ENCODE data around the gene ADAMTS6. TPM values are rescaled to one million over a fixed set of nuclear protein-coding genes. Genes with fewer than 3 reads are reported as not detected.
"Not testable (repeated sequence)": the region's sequence is repeated elsewhere in the genome, so short reads cannot be mapped to it uniquely, and the experiment has no call there.

ADAMTS6 gene, protein sequence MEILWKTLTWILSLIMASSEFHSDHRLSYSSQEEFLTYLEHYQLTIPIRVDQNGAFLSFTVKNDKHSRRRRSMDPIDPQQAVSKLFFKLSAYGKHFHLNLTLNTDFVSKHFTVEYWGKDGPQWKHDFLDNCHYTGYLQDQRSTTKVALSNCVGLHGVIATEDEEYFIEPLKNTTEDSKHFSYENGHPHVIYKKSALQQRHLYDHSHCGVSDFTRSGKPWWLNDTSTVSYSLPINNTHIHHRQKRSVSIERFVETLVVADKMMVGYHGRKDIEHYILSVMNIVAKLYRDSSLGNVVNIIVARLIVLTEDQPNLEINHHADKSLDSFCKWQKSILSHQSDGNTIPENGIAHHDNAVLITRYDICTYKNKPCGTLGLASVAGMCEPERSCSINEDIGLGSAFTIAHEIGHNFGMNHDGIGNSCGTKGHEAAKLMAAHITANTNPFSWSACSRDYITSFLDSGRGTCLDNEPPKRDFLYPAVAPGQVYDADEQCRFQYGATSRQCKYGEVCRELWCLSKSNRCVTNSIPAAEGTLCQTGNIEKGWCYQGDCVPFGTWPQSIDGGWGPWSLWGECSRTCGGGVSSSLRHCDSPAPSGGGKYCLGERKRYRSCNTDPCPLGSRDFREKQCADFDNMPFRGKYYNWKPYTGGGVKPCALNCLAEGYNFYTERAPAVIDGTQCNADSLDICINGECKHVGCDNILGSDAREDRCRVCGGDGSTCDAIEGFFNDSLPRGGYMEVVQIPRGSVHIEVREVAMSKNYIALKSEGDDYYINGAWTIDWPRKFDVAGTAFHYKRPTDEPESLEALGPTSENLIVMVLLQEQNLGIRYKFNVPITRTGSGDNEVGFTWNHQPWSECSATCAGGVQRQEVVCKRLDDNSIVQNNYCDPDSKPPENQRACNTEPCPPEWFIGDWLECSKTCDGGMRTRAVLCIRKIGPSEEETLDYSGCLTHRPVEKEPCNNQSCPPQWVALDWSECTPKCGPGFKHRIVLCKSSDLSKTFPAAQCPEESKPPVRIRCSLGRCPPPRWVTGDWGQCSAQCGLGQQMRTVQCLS (N-terminal part only)
- polyA plus RNA-seq: under 1 TPM; 0.03 to 0.67 (median 0.37) TPM

DNA sequence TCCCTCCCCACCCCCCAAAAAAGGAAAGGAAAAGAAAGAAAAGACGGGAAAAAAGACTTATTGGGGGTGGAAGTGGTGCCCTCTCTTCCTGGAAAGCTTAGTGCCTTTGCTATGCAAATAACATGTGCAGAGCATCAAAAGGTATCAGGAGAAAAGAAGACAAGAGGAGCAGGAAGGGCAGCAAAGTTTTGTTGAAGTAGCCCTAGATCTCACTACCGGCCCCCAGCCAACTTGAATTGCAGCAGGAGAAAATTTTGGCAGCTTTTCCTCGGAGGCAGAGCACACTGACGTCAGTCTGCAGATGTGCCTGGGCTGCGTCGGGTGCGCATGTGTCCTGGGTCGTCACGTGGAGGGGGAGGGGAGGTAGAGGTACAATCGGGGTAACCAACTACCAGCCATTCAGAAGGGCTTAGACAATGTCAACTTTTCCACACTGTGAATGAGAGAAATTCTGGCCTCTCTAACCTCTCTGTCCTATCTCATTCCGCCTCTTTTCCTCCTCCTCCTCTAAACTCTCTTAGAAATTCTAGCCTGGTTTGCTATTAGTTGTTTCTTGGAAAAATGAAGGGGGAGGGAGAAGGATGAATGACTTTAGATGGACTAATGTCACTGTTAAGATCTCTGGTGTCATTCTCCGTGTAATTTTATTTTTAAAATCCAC lies at the start of gene ADAMTS6:
Gene ADAMTS6 (minus strand): TSS at position 286 of the 661 bp plus-strand sequence. CDS start 8,247 bp downstream, outside the sequence.
- WGBS, 3 donors: 0% methylated on average over 12 of the region's 12 CpGs
- no peak within 1 kb of the TSS for H3K27ac ChIP-seq (ENCODE audit: low read depth, low read length)

DNA sequence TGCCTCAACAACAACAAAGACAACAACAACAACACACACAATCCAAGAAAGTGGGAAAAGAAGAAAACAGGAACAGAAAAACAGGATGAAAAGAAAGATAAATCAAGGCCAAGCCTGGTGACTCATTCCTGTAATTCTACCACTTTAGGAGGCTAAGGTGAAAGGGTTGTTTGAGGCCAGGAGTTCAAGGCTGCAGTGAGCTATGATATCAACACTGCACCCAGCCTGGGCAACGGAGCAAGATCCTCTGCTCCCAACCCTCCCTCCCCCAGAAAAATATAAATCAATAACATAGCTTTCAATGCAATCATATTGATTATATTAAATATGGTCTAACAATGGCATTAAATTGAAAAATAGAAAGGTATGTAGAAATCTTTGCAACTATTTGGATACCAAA lies 49.2 kb upstream of the ADAMTS6 start:
- H3K27ac ChIP-seq (ENCODE audit: low read depth, low read length): no peak overlapping the region
- WGBS, 3 donors: 95 to 100% (median 98%) methylated on average over 1 of the region's 1 CpG

DNA sequence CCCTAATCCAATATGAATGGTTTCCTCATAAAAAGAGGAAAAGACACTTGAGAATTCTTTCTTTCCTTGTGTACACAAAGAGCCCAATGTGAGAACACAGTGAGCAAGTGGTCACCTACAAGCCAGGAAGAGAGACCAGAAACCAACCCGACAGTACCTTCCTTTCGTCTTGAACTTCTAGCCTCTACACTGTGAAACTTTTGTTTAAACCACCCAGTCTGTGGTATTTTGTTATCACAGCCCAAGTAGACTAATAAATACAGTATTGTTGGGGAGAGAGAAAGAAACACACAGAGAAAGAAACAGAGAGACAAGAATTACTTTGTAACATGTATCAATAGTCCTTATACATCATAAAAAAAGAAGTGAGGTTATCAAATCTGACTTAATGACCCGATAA lies 44.0 kb upstream of the ADAMTS6 start:
- H3K27ac ChIP-seq (ENCODE audit: low read depth, low read length): no peak overlapping the region
- 89 to 90% (median 90%) methylated on average over 3 of the region's 3 CpGs for WGBS, 3 donors

DNA sequence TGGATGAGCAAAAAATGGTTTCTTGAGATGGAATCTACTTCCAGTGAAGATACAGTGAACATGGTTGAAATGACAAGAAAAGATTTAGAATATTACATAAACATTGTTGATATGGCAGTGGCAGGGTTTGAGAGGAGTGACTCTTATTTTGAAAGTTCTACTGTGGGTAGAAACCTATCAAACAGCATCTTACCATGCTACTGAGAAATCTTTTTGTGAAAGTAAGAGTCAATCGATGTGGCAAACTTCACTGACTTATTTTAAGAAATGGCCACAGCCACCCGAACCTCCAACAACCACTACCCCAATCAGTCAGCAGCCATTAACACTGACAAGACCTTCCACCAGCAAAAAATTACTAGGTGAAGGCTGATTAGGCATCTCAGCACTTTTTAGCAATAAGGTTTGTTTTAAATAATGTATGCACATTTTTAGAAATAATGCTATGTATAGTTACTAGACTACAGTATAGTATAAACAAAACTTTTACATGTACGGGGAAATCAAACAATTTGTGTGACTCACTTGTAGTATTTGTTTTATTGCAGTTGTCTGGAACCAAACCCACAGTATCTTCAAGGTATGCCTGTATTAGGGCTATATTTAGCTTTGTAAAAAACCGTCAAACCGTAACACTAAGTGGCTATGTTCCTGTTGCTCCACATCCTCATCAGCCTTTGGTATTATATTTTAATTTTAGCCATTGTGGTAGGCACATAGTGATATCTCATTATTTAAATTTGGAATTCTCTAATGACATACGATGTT lies 30.6 kb upstream of the ADAMTS6 start:
- H3K27ac ChIP-seq (ENCODE audit: low read depth, low read length): no peak overlapping the region
- WGBS, 3 donors: 80 to 82% (median 82%) methylated on average over 6 of the region's 6 CpGs

DNA sequence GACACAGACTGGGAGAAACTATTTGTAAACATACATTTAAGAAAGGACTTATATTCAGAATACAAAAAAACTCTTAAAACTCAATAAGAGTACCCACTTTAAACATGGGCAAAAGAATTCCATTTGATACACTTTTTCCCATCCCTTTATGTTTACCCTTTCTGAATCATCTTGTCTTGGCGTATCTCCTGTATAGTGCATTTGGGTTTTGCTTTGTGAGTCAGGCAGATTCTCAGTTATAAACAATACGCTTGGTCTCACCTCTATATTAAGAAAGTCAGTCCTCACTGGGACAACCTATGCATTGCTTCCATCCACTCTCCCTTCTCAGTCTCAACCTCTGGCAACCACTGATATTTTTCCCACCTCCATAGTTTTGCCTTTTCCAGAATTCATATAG lies 27.3 kb upstream of the ADAMTS6 start:
- no peak overlapping the region for H3K27ac ChIP-seq (ENCODE audit: low read depth, low read length)
- 95 to 96% (median 96%) methylated on average over 2 of the region's 2 CpGs for WGBS, 3 donors

DNA sequence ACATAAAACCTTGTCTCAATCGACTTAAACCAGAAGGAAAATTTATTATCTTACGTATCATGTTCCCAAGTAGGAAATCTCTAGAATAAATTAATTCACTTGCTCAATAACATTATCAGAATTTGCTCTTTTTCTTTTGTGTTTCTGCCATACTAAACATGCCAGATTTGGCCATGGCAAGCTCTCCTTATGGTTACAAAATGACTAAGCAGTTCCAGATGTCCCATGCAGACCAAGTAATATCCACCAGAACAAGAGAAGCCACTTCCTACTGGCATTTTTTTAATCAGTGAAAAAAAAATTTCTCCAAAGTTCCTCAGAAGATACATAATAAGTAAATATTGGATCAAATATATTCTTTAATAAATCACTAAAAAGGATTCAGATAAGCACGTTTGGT lies 25.2 kb upstream of the ADAMTS6 start:
- WGBS, 3 donors: 62 to 66% (median 63%) methylated on average over 3 of the region's 3 CpGs
- no peak overlapping the region for H3K27ac ChIP-seq (ENCODE audit: low read depth, low read length)

DNA sequence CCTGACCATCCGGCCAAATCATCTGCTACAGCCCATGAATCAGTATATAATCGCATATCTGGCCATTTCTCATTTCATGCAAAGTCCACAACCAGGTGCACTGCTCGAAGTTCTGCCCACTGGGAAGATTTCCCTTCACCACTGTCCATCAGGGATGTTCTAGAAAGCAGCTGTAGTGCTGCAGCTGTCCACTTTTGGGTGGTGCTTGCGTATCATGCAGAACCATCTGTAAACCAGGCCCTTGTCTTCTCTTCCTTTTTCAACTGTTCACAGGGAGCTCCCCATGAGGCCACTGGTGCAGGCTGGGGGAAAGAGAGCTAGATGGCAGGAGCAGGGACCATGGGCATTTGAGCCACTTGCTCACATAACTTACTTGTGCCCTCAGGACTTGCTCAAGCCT lies 7.4 kb upstream of the ADAMTS6 start:
- H3K27ac ChIP-seq (ENCODE audit: low read depth, low read length): no peak overlapping the region
- WGBS, 3 donors: 84 to 95% (median 94%) methylated on average over 4 of the region's 4 CpGs

DNA sequence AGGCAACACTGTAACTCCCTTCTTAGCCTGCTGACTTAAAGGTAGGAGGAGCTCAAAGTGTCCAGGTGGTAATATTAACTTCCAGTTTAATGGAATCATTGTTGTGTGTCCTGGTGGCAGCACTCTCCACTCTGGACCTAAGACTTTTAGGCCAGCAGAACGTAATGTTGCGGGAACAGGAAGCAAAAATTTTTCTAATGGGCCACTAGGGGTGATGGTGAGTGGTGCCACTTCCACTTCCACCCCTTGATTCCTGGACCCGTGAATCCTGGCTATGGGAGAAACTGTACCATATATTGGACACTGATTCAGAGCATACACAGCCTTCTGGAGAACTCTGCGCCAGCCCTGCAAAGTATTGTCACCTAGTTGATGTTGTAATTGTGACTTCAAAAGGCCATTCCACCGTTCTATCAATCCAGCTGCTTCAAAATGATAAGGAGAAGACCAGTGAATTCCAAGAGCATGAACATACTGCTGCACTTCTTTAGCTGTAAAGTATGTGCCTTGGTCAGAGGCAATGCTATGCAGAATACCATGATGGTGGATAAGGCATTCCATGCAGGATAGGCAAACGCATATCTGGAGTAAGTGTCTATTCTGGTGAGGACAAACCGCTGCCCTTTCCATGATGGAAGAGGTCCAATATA lies 6.4 kb upstream of the ADAMTS6 start:
- not testable (repeated sequence) for H3K27ac ChIP-seq (ENCODE audit: low read depth, low read length)
- WGBS, 3 donors: 80 to 85% (median 82%) methylated on average over 7 of the region's 7 CpGs

DNA sequence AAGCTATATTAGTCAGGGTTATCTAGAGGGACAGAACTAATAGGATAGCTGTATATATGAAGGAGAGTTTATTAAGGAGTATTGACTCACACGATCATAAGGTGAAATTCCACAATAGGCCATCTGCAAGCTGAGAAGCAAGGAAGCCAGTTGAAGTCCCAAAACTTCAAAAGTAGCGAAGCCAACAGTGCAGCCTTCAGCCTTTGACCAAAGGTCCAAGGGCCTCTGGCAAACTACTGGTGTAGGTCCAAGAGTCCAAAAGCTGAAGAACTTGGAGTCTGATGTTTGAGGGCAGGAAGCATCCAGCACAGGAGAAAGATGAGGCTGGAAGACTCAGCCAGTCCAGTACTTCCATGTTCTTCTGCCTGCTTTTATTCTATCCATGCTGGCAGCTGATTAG lies 5.1 kb upstream of the ADAMTS6 start:
- H3K27ac ChIP-seq (ENCODE audit: low read depth, low read length): not testable (repeated sequence)
- WGBS, 3 donors: 84 to 91% (median 91%) methylated on average over 2 of the region's 2 CpGs

DNA sequence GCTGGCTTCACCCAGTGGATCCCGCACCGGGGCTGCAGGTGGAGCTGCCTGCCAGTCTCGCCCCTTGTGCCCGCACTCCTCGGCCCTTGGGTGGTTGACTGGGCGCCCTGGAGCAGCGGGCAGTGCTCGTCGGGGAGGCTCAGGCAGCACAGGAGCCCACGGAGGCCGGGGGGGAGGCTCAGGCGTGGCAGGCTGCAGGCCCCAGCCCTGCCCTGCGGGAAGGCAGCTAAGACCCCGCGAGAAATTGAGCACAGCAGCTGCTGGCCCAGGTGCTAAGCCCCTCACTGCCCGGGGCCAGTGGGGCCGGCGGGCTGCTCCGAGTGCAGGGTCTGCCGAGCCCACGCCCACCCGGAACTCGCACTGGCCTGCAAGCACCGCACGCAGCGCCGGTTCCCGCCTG lies 3.7 kb upstream of the ADAMTS6 start:
- no peak overlapping the region for H3K27ac ChIP-seq (ENCODE audit: low read depth, low read length)
- WGBS, 3 donors: 89 to 97% (median 93%) methylated on average over 20 to 28 of the region's 28 CpGs

DNA sequence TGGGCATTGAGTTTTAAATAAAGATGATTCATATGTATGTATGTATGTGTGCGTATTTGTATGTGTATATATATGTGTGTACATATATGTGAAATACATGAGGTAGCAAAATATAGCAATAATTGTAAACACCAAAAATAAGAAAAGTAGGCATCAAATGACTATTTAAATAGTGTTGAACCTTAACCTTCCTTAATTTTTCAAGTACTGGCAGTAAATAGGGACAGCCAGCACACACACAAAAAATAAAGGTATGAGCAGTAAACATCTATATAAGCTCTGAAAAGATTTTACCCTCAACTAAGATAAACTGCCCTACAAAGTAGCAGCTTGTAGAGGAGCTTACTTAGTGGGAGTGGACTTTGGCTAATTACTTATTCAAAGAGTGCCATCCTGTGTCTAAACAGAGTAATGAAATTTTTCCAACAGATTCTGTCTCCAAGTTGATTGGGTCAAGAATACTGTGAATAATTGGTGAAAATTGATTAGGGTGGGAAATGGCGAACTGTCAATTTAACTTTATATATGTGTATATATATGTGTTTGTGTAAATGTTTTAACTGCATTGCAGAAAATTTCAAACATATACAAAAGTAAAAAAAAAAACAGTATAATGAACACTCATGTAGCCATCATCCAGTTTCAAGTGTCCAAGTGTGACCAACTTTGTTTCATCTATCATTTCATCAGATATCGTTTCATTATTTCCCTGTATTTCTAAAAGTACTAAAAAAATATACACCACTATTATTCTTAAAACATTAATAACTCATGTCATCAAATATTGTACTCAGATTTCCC lies 2.0 kb upstream of the ADAMTS6 start:
- 11 to 28% (median 27%) methylated on average over 3 of the region's 3 CpGs for WGBS, 3 donors

DNA sequence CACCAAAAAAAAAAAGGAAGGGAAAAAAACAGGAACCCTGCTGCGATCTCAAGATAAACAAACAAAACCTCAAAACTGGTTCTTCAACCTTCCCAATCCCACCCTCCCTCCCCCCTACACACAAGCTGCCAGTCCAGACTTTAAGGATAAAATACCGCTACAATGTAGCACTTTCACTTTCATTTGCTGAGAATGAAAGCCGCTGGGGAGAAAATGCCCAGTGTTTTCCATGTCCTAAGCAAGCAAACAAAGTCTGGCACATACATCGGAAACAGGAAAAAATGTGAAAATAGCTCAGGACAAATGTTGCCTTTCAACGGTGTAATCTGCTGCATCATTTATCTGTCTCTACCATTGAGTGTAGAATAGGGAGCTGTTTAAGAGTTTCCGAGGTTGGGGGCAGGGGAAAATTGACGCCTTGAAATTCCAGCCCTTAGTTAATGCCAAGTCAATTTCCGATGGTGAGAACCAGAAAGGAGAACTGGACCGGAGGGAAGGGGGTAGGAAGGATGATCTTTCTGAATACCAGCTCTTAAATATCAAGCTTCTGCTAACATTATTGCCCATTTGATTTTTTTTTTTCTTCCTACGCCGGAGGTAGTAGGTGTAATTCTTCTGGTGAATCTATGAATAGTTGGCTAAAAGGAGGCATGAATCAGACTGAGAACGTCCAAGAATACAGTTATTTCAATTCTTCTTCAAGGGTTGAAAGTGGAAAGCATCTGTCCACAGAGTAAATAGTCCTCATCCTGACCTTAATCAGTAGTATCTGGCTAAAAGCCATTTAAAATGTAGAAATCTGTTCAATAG lies 1.2 kb upstream of the ADAMTS6 start:
- WGBS, 3 donors: 0 to 1% (median 0%) methylated on average over 12 of the region's 12 CpGs
- H3K27ac ChIP-seq (ENCODE audit: low read depth, low read length): no peak overlapping the region

More for the DNA sequence above, 2.0 kb upstream of the ADAMTS6 start:
- H3K27ac ChIP-seq (ENCODE audit: low read depth, low read length): no peak overlapping the region

DNA sequence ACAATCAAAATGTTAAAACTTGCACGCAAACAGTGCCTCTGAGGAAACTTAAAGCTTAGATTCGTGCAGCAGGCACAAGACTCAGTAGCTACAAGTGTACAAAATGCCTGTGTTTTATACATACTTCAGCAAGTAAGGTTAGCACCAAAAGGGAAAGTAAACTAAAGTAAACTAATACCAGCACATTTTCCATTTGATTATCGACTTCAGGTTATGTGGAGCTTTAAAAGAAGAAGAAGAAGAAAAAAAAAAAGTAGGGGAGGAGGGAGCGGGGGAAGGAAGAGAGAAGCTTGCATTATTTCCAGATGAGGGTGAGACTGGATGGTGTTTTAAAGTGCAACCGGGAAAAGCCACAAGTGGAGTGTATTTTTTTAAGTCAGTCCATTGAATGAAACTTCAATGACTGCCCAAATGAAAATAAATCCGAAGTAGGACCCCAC lies 596 bp upstream of the ADAMTS6 start:
- WGBS, 3 donors: 0% methylated on average over 6 of the region's 6 CpGs
- H3K27ac ChIP-seq (ENCODE audit: low read depth, low read length): no peak overlapping the region

DNA sequence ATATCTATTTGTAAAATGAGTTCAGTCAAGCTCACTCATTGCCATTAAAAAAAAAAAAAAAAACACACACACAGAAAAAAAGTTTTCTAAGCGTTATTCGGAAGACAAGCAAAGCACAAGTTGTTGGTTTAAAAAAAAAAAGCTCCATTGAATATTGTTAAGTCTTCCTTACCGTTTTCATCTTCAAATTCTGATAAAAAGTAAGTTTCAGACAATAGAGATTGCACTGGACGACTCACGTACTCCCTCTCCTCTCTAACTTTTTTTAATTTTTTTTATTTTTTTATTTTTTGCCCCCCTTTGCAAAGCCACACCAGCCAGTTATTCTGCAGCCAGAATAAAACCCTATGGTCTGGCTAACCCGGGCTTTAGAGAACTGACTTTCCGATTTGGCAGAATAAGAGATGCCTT lies 544 bp downstream of the ADAMTS6 start:
- 1 to 2% (median 2%) methylated on average over 7 of the region's 7 CpGs for WGBS, 3 donors
- H3K27ac ChIP-seq (ENCODE audit: low read depth, low read length): no peak overlapping the region

DNA sequence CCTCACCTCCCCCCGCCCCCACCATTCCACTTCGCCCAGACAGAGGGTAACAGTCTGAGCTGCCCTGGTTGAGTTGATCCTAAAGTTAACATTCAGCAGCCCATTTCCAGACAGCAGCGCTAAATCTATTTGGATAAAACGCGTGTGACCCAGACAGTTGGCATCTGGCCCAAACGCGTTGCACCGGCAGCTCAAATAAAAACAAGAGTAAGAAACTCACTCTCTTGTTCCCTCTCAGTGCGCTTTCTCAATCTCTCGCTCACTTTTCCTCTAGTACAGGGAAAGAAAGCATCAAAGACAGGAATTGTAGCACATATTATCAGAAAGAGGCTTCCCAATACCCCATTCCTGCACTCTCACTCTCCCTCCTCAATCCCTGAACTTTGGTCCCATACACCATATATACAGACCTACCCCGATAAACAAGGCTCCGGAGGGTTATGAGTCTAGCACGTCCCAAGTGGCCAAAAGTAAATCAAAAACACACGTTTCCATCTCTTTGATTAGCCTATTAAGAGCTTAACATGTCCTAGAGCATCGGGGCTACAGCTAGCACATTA lies 1.3 kb downstream of the ADAMTS6 start:
- 0 to 1% (median 1%) methylated on average over 15 of the region's 15 CpGs for WGBS, 3 donors
- H3K27ac ChIP-seq (ENCODE audit: low read depth, low read length): no peak overlapping the region

DNA sequence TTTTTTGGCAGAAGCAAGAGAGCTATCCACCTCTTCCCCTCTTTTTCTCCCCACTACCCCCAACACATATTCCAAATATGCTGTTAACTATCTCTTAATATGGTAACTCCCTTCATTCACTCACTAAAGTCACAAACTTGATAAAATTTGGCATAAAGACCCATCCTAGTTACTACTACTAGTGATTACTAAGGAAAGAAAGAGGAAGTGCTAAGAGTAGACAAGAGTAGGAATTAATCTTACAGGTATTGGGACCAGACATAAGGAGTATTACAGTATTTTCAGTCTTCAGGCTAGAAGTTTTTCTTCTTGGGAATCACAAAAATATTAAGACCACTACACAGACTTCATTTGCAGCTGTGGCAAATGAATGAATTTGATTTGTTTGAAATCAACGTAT lies 2.2 kb downstream of the ADAMTS6 start:
- no peak overlapping the region for H3K27ac ChIP-seq (ENCODE audit: low read depth, low read length)

More for the DNA sequence above, 2.2 kb downstream of the ADAMTS6 start:
- WGBS, 3 donors: 48 to 59% (median 50%) methylated on average over 1 of the region's 1 CpG

All from adipose tissue (tissue), 3 donors.